Tibial nerve (tissue), 4 donors: Measurements from ENCODE around the gene UXS1. TPM values are rescaled to one million over a fixed set of nuclear protein-coding genes. Genes with fewer than 3 reads are reported as not detected.

ENCODE experiments used
- DNase-seq, 2 donors: peaks; one replicate each; pipeline ENCODE4 v3.0.0-alpha.2; 2019; ENCODE audit warnings: low spot score in 2 of 2
- H3K27ac ChIP-seq, 4 donors: fragments of 200-600 bp; sonication (generic) in 3 of 4; one replicate each; pipeline ENCODE4 v1.5.1; 2017 to 2019; ENCODE audit warnings: mild to moderate bottlenecking in 1 of 4
- H3K27me3 ChIP-seq, 2 donors: fragments of 200-600 bp; sonication (generic) in 1 of 2; one replicate each; pipeline versions ENCODE4 v1.5.1 to v1.6.0; 2017 to 2019
- H3K36me3 ChIP-seq, 3 donors: fragments of 200-600 bp; sonication (generic); one replicate each; pipeline ENCODE4 v1.5.1; 2018 to 2019
- H3K4me1 ChIP-seq, 4 donors: fragments of 200-600 bp; sonication (generic) in 3 of 4; one replicate each; pipeline ENCODE4 v1.5.1; 2017 to 2019
- H3K4me3 ChIP-seq, 4 donors: fragments of 200-600 bp; sonication (generic) in 3 of 4; one replicate each; pipeline ENCODE4 v1.5.1; 2017 to 2019; ENCODE audit warnings: mild to moderate bottlenecking in 1 of 4, moderate library complexity in 1 of 4
- H3K9me3 ChIP-seq, 4 donors: fragments of 200-600 bp; sonication (generic) in 3 of 4; one replicate each; pipeline ENCODE4 v1.5.1; 2017 to 2019
- CTCF ChIP-seq, 5 experiments: fragments of 200-600 bp in 3 of 5; fragments of 450-650 bp in 2 of 5; sonication (generic) in 3 of 5; IDR thresholded peaks; one replicate each; pipeline ENCODE4 v1.5.1; 2016 to 2019; ENCODE audit warnings: antibody characterized with exemption in 5 of 5, mild to moderate bottlenecking in 3 of 5, moderate library complexity in 2 of 5
- EP300 ChIP-seq, 2 donors: sonication (generic); formaldehyde crosslinking; IDR thresholded peaks; one replicate each; pipeline ENCODE4 v1.6.1; 2017; ENCODE audit warnings: antibody characterized with exemption in 2 of 2, mild to moderate bottlenecking in 1 of 2
- POLR2A ChIP-seq, 2 donors: fragments of 450-650 bp; IDR thresholded peaks; one replicate each; pipeline ENCODE4 v1.6.1; 2017; ENCODE audit warnings: antibody characterized with exemption in 2 of 2, mild to moderate bottlenecking in 2 of 2, moderate library complexity in 2 of 2
- WGBS, 2 donors: methylation state at CpG; one replicate each; pipeline ENCODE4 v1.1.5; 2018; 5-methylcytosine and 5-hydroxymethylcytosine counted together
- total RNA-seq, 4 donors: library from RNA; depleted of rRNA; stranded (reverse); fragments of >200 nt; gene quantifications; one replicate each; pipeline ENCODE4 v1.1.0, GENCODE V29; 2016

UXS1 gene
- total RNA-seq, 4 donors from 2014 or later = 38.5 to 78.9 (median 51.3) TPM

- Histone ChIP-seq H3K27ac (peak overlapping the region in 1 of 4 donors; percentile 56), H3K36me3 (peaks cover 0 to 78% (median 0%) of the 10 kb centered on the region in 3 donors), H3K4me1 (peaks cover 0 to 3% (median under 1%) of the 10 kb centered on the region in 4 donors), H3K4me3 (peak overlapping the region in 1 of 4 donors; percentile 24), H3K27me3 (no peaks in the 10 kb centered on the region), H3K9me3 (peaks cover 0 to 3% (median 0%) of the 10 kb centered on the region in 4 donors)
- TF ChIP-seq POLR2A (IDR thresholded peaks at IDR 0.05) (no peak), EP300 (IDR thresholded peaks at IDR 0.05) (no peak), CTCF (IDR thresholded peaks at IDR 0.05) (no peak)
- DNase-seq = no peak
- WGBS, 2 donors = 74 to 83% methylated on average over 31 of the region's 31 CpGs
Observed at GRCh38 chr2:106159866-106160785, 34.0 kb downstream of the UXS1 start.

GRCh38 chr2:106158871-106159270, 35.2 kb downstream of the UXS1 start:
- H3K36me3 ChIP-seq = peaks cover 0 to 84% (median 7%) of the 10 kb centered on the region in 3 donors
- peaks cover 0 to 12% (median 8%) of the 10 kb centered on the region in 4 donors for H3K9me3 ChIP-seq
- no peaks in the 10 kb centered on the region for H3K27me3 ChIP-seq
- no peak overlapping the region for H3K27ac ChIP-seq
- no peak overlapping the region for H3K4me3 ChIP-seq
- WGBS, 2 donors = 66 to 74% methylated on average over 10 of the region's 10 CpGs
- DNase-seq = no peak
- no peak for TF ChIP-seq EP300 (IDR thresholded peaks at IDR 0.05)
- no peak for TF ChIP-seq POLR2A (IDR thresholded peaks at IDR 0.05)
- no peaks in the 10 kb centered on the region for H3K4me1 ChIP-seq

- no peak for TF ChIP-seq POLR2A (IDR thresholded peaks at IDR 0.05)
- TF ChIP-seq EP300 (IDR thresholded peaks at IDR 0.05) = no peak
- TF ChIP-seq CTCF (IDR thresholded peaks at IDR 0.05) = no peak
- 72 to 79% methylated on average over 4 of the region's 4 CpGs for WGBS, 2 donors
- no peak for DNase-seq
- no peaks in the 10 kb centered on the region for H3K4me1 ChIP-seq
- H3K4me3 ChIP-seq = no peak overlapping the region
- H3K9me3 ChIP-seq = peaks cover 0 to 20% (median 11%) of the 10 kb centered on the region in 4 donors
- H3K36me3 ChIP-seq = peaks cover 0 to 88% (median 7%) of the 10 kb centered on the region in 3 donors
- no peak overlapping the region for H3K27ac ChIP-seq
- H3K27me3 ChIP-seq = no peaks in the 10 kb centered on the region
Observed at GRCh38 chr2:106158131-106158530, 36.0 kb downstream of the UXS1 start.

GRCh38 chr2:106157416-106157815, 36.7 kb downstream of the UXS1 start:
- Histone ChIP-seq H3K9me3 (peaks cover 0 to 21% (median 12%) of the 10 kb centered on the region in 4 donors), H3K4me1 (no peaks in the 10 kb centered on the region), H3K36me3 (peaks cover 0 to 86% (median 7%) of the 10 kb centered on the region in 3 donors), H3K4me3 (no peak overlapping the region), H3K27ac (no peak overlapping the region), H3K27me3 (no peaks in the 10 kb centered on the region)
- no peak for DNase-seq
- 56 to 59% methylated on average over 3 of the region's 3 CpGs for WGBS, 2 donors
- TF ChIP-seq CTCF (IDR thresholded peaks at IDR 0.05) (no peak), EP300 (IDR thresholded peaks at IDR 0.05) (no peak), POLR2A (IDR thresholded peaks at IDR 0.05) (no peak)

- no peak for DNase-seq
- Histone ChIP-seq H3K27me3 (no peaks in the 10 kb centered on the region), H3K4me3 (no peak overlapping the region), H3K27ac (peak overlapping the region in 1 of 4 donors; percentile 28), H3K9me3 (peaks cover 0 to 21% (median 12%) of the 10 kb centered on the region in 4 donors), H3K4me1 (no peaks in the 10 kb centered on the region), H3K36me3 (peaks cover 0 to 81% (median 7%) of the 10 kb centered on the region in 3 donors)
- 92% methylated on average over 10 of the region's 10 CpGs for WGBS, 2 donors
- TF ChIP-seq CTCF (IDR thresholded peaks at IDR 0.05) = no peak
- TF ChIP-seq EP300 (IDR thresholded peaks at IDR 0.05) = no peak
- no peak for TF ChIP-seq POLR2A (IDR thresholded peaks at IDR 0.05)
Observed at GRCh38 chr2:106156305-106157296, 37.5 kb downstream of the UXS1 start.
